H1 (cell line): ENCODE measurements around the gene RNF214. TPM values are rescaled to one million over a fixed set of nuclear protein-coding genes. Genes with fewer than 3 reads are reported as not detected.
A peak's percentile ranks its signal among the peaks of the same experiment; 100 is the strongest.

Experiments used
- CHD7 ChIP-seq: fragments of 300-600 bp; sonication (generic); IDR thresholded peaks from 2 replicates; pipeline ENCODE4 v1.7.1; 2012; ENCODE audit warnings: low read length, moderate library complexity, mild to moderate bottlenecking, inconsistent platforms; ENCODE audit not compliant: insufficient replicate concordance
- SAP30 ChIP-seq: fragments of 300-600 bp; sonication (generic); IDR thresholded peaks from 2 replicates; pipeline ENCODE4 v1.7.1; 2012; ENCODE audit warnings: low read length, moderate library complexity, mild to moderate bottlenecking, inconsistent platforms; ENCODE audit not compliant: insufficient read depth, insufficient replicate concordance
- SP4 ChIP-seq: IDR thresholded peaks from 2 replicates; pipeline ENCODE4 v1.6.1; 2012; ENCODE audit warnings: low read length, inconsistent platforms
- TAF7 ChIP-seq: optimal IDR thresholded peaks from 2 replicates; pipeline ENCODE3; 2011; ENCODE audit warnings: low read depth, mild to moderate bottlenecking, inconsistent platforms, low read length, moderate library complexity, borderline replicate concordance
- polyA plus RNA-seq, 7 experiments: library from polyadenylated mRNA; depleted of rRNA in 3 of 7; stranded (reverse) in 5 of 7; unstranded in 2 of 7; fragments of >200 nt in 5 of 7; fragments of 200-250 nt in 2 of 7; gene quantifications; 1 replicate in 5 of 7; 2 replicates in 1 of 7; 4 replicates in 1 of 7; pipeline versions ENCODE4 v1.2.1 to v1.2.3, GENCODE V29; 2011 to 2013; ENCODE audit warnings: missing spikeins in 2 of 7, mixed read lengths in 2 of 7
- total RNA-seq: library from RNA; stranded (reverse); fragmentation: NEBNext Ultra II Directional; extraction: Animal tissue kit (Norgen Biotek cat#: 25700); gene quantifications from 2 replicates; pipeline ENCODE4 v1.2.1, GENCODE V29; 2021

The RNF214 gene
- total and polyA plus RNA-seq, 2 of the 8 experiments (the other 6 are each of a cell fraction or from before 2014, with no cell fraction given), result 34.9 to 35.6 TPM

DNA sequence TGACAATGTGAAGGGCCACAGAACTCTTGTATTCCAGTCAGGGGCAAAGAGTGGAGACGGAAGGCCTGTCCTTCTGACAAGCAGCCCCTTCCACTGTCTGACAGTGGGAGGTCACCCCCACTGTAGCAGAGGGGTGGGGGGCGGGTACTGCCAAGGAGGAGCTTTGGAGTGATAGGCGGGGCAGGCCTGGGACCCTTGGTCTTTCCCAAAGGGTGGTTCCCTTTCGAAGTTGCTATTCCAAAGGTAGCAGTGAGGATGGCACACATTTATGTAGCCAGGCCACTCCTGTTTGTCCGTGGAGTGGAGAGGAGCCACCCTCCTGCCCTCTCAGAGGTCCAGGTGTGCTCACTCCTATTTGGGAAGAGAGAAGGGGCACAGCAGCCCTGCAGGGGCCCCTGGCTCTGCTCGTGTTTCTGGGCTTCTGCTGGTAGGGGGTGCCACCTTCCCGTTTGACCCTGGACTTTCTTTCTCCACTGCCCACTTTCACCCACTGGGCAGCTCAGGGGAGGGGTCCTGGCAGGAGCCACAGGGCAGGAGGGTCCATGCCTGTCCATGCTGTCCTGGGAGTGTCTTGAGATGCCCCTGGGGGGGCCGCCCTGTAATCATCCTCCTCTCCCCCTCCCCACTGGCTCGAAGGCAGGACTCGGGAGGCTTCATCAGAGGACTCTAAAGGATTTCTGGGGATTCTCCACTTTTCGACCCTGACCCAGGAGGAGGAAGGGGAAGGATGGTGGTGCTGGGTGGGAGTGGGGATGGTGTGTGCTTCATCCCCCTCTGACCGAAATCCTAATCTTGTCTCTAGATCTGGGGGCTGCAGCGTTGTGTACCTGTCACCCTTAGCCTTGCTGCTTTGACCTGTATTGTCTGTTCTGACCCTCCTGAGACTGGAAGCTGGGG is 32.3 kb upstream of the RNF214 start (continued):
- TF ChIP-seq CHD7 (no peak), SAP30 (no peak), TAF7 (peak; percentile 30), SP4 (no peak)
